Measurements from ENCODE around the gene ZYG11B.
"Not testable (repeated sequence)": the region's sequence is repeated elsewhere in the genome, so short reads cannot be mapped to it uniquely, and the experiment has no call there.

The ZYG11B gene

GRCh38 chr1:52706941-52707926, 19.0 kb upstream of the ZYG11B start:
- H3K4me3 ChIP-seq, result no peak overlapping the region
- H3K27ac ChIP-seq, result peak overlapping the region in 1 of 21 experiments; percentile 29

DNA sequence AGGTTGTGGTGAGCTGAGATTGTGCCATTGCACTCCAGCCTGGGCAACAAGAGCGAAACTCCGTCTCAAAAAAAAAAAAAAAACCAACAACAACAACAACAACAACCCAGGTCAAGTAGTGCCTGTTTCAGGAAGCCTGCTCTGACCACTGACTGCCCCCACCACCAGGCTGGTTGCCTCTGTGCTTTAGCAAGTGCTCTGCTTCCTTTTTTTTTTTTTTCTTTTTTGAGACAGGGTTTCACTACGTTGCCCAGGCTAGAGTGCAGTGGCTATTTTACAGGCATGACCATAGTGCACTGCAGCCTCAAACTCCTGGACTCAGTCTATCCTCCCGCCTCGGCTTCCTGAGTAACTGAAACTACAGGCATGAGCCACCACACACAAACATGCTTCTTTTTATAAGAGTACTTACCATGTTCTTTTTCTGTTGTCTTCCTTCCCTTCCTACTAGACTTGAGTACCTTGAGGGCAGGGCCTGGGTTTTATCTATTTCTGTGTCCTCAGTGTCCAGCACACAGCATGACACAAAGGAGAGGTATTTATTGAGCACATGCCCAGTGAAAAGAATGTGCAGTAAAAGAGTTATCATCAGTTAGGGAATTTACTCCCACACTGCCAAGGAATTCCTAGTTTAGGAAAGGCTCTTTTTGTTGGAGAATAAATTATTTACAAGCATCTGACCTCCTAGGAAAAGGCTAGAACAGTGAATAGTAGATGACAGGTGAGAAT, 18.2 kb upstream of the ZYG11B start:
- H3K27ac ChIP-seq, result no peak overlapping the region
- no peak overlapping the region for H3K4me3 ChIP-seq

GRCh38 chr1:52709016-52709415, 17.2 kb upstream of the ZYG11B start:
- Histone ChIP-seq H3K4me3 (no peak overlapping the region), H3K27ac (no peak overlapping the region)

- H3K4me3 ChIP-seq, result no peak overlapping the region
- no peak overlapping the region for H3K27ac ChIP-seq
These were observed 12.7 kb upstream of the ZYG11B start for GRCh38 chr1:52713590-52713989.

GRCh38 chr1:52715296-52715695, 11.0 kb upstream of the ZYG11B start:
- not testable (repeated sequence) for H3K27ac ChIP-seq, H3K4me3 ChIP-seq

DNA sequence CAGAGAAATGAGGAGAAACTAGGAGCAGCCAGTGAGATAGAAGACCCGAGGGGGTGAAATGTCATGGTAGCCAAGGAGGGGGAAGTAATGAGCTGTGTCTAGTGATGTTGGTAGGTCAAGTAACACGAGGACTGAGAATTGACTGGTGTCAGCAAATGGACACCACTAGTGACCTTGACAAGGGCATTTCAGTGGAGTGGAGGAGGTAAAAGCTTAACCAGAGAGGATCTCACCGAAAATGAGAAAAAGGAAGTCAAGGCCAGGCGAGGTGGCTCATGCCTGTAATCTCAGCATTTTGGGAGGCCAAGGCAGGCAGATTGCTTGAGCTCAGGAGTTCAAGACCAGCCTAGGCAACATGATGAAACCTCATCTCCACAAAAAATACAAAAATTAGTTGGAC, 3.0 kb upstream of the ZYG11B start:
- no peak overlapping the region for H3K27ac ChIP-seq

DNA sequence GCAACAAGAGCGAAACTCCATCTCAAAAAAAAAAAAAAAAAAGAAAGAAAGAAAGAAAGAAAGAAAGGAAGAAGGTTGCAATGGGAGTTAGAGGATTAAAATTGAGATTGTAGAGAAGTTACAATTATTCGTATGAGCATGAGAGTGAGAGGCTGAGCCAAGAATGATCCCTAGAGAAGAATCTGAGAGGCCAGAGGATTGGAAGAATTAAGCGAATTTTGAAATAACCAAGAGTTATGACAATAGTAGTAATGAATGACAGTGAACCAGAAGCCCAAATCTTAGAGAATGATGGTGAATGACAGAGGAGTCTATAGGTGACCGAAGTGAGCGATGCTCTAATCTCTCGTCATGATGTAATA, 369 bp upstream of the ZYG11B start:
- H3K4me3 ChIP-seq, result peak overlapping the region; percentile 65 to 96 (median 86)
- peak overlapping the region in 11 of 21 experiments; percentile 38 to 93 (median 87) for H3K27ac ChIP-seq

More for the DNA sequence above, 3.0 kb upstream of the ZYG11B start:
- no peak overlapping the region for H3K4me3 ChIP-seq

- H3K4me3 ChIP-seq, result peak overlapping the region; percentile 65 to 96 (median 86)
- peak overlapping the region in 19 of 21 experiments; percentile 76 to 93 (median 87) for H3K27ac ChIP-seq
These were observed 897 bp downstream of the ZYG11B start for GRCh38 chr1:52727114-52727586.

GRCh38 chr1:52727956-52728656, 1.9 kb downstream of the ZYG11B start:
- peak overlapping the region in 1 of 7 experiments; percentile 86 for H3K4me3 ChIP-seq
- H3K27ac ChIP-seq, result no peak overlapping the region

DNA sequence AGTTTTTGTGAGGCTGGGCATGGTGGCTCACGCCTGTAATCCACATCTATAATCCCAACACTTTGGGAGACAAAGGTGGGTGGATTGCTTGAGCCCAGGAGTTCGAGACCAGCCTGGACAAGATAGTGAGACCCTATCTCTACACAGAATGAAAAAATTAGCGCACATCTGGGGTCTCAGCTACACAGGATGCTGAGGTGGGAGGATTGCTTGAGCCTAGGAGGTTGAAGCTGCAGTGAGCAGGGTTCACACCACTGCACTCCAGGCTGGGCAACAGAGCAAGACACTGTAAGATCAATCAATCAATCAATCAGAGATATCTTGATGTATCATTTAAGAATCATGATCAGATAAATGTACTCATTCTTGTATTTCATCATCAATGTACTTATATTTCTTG, 7.1 kb downstream of the ZYG11B start:
- Histone ChIP-seq H3K27ac (no peak overlapping the region), H3K4me3 (no peak overlapping the region)

DNA sequence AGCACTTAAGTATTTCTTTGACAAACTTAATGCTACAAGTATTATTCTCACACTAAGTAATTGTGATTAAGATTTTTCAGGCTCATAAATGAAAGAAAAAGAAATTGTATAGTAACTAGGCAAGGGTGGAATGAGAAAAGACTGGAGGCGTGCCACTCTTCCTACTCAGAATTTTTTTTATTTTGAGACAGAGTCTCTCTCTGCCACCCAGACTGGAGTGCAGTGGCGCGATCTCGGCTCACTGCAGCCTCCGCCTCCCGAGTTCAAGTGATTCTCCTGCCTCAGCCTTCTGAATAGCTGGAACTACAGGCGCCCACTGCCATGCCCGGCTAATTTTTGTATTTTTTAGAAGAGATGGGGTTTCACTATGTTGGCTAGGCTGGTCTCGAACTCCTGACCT, 9.1 kb downstream of the ZYG11B start:
- H3K27ac ChIP-seq, result not testable (repeated sequence)

DNA sequence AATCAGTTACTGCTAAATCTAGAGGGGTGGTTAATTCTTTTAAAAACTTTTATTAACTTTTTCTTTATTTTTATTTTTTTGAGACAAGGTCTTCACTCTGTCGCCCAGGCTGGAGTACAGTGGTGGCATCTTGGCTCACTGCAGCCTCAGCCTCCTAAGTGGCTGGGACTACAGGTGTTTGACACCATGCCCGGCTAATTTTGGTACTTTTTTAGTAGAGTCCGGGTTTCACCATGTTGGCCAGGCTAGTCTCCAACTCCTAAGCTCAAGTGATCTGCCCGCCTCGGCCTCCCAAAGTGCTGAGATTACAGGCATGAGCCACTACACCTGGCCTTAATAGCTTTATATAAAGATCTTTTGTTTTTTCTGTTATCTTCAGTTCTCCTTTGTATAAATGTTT, 11.9 kb downstream of the ZYG11B start:
- Histone ChIP-seq H3K27ac (no peak overlapping the region), H3K4me3 (no peak overlapping the region)

More for the DNA sequence above, 9.1 kb downstream of the ZYG11B start:
- H3K4me3 ChIP-seq, result not testable (repeated sequence)

- H3K27ac ChIP-seq, result no peak overlapping the region
- H3K4me3 ChIP-seq, result no peak overlapping the region
These were observed 12.6 kb downstream of the ZYG11B start for GRCh38 chr1:52738893-52739292.

GRCh38 chr1:52739699-52740467, 13.6 kb downstream of the ZYG11B start:
- H3K4me3 ChIP-seq, result no peak overlapping the region
- no peak overlapping the region for H3K27ac ChIP-seq

GRCh38 chr1:52741259-52741658, 15.0 kb downstream of the ZYG11B start:
- Histone ChIP-seq H3K27ac (no peak overlapping the region), H3K4me3 (no peak overlapping the region)

DNA sequence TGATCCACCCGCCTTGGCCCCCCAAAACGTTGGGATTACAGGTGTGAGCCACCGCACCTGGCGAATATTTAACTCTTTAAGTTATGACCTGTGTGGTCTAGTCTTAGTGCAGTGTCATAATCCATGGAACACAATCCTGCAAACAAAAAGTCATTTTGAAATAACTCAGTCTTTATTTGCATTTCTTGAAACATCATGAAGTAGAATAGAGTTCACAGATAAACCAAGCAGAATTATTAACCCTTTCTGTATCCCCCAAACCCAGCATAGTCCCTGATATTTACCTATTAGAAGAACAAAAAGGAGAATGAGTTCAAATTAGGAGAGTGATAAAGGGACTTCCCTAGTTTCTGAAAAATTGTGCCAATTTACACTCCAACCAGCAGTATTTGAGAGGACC, 19.9 kb downstream of the ZYG11B start:
- Histone ChIP-seq H3K4me3 (no peak overlapping the region), H3K27ac (no peak overlapping the region)

- no peak overlapping the region for H3K27ac ChIP-seq
- H3K4me3 ChIP-seq, result no peak overlapping the region
These were observed 21.2 kb downstream of the ZYG11B start for GRCh38 chr1:52747450-52747849.

GRCh38 chr1:52748119-52748518, 21.9 kb downstream of the ZYG11B start:
- no peak overlapping the region for H3K27ac ChIP-seq
- H3K4me3 ChIP-seq, result no peak overlapping the region

- H3K27ac ChIP-seq, H3K4me3 ChIP-seq: not testable (repeated sequence)
These were observed 23.2 kb downstream of the ZYG11B start for GRCh38 chr1:52749496-52749895.
